Activated T-cell treated with anti-CD3 and anti-CD28 coated beads for 24 hours (primary cell): ENCODE results near the gene CDK5RAP2.
"Not testable (repeated sequence)": the region's sequence is repeated elsewhere in the genome, so short reads cannot be mapped to it uniquely, and the experiment has no call there.

ENCODE experiments used
- DNase-seq: peaks from one replicate; pipeline ENCODE4 v3.0.0-alpha.2; 2020; ENCODE audit warnings: low read depth

The CDK5RAP2 gene

GRCh38 chr9:120587328-120587727, 7.4 kb upstream of the CDK5RAP2 start:
- no peak for DNase-seq

DNA sequence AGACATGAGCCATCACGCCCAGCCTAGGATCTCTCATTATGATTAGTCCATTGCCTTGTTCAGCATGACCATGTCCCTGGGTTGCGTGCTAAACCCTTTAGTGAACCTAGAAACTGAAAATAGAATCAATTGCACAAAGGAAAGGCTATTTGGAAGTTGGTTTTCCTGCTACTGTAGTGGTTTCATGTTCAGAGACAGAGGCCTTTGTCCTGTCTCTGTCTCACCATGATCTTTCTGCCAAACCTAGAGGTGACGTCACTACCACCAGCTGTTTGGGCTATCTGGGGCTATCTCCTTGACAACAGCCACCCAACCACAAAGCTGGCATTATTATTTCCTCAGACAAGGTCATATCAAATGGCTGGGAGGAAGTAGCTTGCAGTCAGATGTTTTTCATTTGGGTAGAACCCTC, 4.0 kb upstream of the CDK5RAP2 start:
- DNase-seq, result peak; percentile 4

DNA sequence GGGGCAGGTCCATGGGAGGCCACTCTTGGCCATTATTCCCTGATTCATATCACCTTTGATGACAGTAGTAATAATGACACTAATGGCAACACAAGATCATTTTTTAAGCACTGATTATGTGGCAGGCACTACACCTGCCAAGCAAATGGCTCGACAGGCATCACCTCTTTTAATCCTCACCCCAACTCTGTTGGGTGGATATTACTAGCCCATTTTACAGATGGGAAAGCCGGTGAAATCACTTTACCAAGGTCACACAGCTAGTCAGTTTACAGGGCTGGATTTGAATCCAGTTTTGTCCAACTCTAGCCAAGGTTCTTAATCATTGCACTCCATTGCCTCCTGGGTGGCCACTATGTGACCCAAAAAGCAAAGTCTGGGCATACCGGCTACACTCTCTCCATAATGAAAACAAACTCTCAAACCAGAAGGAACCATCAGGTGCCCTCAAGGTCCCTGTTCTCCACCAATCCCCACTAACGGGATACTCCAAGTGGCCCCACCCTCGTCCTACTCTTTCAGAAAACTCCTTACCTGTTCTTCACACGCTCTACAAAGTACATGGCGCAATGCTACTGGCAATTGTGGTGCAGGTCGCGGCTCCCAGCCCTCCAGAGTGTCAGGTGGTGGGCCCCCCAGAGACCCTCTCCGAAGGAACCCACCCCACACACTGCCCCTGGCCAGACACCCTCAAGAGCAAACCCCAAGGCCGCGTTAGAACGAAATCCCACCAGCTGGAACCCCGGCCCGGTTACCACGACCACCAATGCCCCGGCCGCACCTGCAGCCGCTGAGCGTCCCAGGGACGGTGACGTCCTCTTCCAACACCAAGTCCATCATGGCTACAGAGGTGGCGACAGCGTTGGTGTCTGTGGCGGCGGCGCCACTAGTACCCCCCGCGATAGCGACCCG, 572 bp downstream of the CDK5RAP2 start:
- DNase-seq, result no peak

GRCh38 chr9:120574473-120574872, 5.5 kb downstream of the CDK5RAP2 start:
- no peak for DNase-seq

GRCh38 chr9:120572472-120572871, 7.5 kb downstream of the CDK5RAP2 start:
- no peak for DNase-seq

- no peak for DNase-seq
These were observed 8.3 kb downstream of the CDK5RAP2 start for GRCh38 chr9:120571443-120572257.

GRCh38 chr9:120570296-120570695, 9.7 kb downstream of the CDK5RAP2 start:
- DNase-seq, result no peak

- no peak for DNase-seq
These were observed 10.4 kb downstream of the CDK5RAP2 start for GRCh38 chr9:120569556-120569955.

GRCh38 chr9:120568816-120569215, 11.2 kb downstream of the CDK5RAP2 start:
- no peak for DNase-seq

DNA sequence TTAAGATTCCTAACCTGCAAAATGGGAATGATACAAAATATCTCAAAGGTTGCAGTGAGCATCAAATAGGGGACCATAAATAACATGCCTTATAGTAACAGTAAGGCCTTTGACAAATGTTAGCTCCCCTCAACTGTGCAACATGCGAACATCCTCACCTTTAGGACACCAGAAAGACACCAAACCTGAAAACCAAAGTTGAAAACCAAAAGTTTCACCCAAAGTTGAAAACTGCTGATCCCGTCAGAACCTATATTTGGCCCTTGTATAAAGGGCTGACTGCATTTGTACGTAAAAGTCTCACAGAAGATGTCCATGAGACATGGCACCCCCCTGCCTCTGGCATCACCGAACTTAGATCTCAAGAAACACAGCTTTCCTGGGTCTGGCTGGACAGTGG, 12.1 kb downstream of the CDK5RAP2 start:
- DNase-seq, result no peak

- no peak for DNase-seq
These were observed 12.9 kb downstream of the CDK5RAP2 start for GRCh38 chr9:120567081-120567480.

- DNase-seq, result no peak
These were observed 15.4 kb downstream of the CDK5RAP2 start for GRCh38 chr9:120564589-120564988.

DNA sequence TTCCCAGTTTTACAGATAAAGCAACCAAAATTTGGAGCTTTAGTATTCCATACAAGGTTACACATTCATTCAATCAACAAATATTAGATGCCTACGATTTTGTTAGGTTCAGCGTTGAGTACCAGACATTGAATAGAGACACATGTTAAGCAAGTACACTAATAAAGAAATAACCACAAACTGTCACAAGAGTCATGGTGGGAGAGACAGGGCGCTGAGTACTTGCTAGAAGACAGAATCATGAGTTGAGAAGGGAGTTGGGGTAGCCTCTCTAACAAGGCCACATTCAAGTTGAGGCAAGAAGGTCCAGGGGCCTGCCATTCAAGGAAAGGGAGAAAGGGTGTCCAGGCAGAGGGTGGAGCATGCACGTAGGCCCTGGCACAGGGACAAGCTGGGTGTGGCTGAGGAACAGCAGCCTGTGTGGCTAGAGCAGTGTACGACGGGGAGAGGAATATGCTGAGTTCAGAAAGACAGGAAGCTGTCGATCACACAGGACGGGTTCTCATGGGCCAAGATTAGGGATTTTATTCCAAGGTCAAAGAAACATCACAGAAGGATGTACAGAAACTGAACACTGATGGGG, 17.0 kb downstream of the CDK5RAP2 start:
- DNase-seq, result no peak

GRCh38 chr9:120561709-120562108, 18.3 kb downstream of the CDK5RAP2 start:
- DNase-seq, result no peak

- DNase-seq, result no peak
These were observed 20.4 kb downstream of the CDK5RAP2 start for GRCh38 chr9:120559546-120559945.

DNA sequence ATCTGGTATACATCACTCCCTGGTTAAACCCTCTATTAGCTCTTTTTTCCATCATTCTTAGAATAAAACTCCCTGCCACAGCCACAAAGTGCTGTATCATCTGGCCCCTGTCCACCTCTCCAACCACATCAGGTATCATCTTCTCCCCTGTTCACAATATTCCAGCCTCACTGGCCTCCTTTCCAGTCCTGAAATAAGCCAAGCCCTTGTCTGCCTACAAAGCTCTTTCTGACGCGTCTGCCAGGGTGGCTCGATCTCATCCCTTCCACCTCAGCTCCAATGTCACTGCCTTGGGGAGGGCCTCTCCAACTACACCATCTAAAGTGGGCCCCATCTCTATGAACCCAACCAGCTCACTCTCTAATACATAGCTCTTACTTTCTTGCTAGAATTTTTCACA, 21.5 kb downstream of the CDK5RAP2 start:
- DNase-seq, result no peak

DNA sequence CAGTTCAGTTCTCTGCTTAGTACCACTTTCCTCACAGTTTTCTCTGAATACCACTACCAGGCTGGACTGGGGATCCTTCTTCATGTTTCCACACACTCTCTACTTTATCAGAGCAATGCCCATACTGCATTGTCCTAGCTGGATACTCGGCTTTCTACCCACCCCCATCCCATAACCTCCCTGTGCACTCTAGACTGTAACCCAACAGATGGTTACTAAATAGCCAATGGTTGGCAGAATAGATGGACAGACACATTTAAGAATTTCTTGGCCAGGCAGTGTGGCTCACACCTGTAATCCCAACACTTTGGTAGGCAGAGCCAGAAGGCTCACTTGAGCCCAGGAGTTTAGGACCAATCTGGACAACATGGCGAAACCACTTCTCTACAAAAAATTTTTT, 22.8 kb downstream of the CDK5RAP2 start:
- DNase-seq, result no peak

GRCh38 chr9:120556775-120557174, 23.2 kb downstream of the CDK5RAP2 start:
- DNase-seq, result no peak

- DNase-seq, result no peak
These were observed 24.1 kb downstream of the CDK5RAP2 start for GRCh38 chr9:120555839-120556238.

- DNase-seq, result not testable (repeated sequence)
These were observed 27.7 kb downstream of the CDK5RAP2 start for GRCh38 chr9:120552210-120552704.

DNA sequence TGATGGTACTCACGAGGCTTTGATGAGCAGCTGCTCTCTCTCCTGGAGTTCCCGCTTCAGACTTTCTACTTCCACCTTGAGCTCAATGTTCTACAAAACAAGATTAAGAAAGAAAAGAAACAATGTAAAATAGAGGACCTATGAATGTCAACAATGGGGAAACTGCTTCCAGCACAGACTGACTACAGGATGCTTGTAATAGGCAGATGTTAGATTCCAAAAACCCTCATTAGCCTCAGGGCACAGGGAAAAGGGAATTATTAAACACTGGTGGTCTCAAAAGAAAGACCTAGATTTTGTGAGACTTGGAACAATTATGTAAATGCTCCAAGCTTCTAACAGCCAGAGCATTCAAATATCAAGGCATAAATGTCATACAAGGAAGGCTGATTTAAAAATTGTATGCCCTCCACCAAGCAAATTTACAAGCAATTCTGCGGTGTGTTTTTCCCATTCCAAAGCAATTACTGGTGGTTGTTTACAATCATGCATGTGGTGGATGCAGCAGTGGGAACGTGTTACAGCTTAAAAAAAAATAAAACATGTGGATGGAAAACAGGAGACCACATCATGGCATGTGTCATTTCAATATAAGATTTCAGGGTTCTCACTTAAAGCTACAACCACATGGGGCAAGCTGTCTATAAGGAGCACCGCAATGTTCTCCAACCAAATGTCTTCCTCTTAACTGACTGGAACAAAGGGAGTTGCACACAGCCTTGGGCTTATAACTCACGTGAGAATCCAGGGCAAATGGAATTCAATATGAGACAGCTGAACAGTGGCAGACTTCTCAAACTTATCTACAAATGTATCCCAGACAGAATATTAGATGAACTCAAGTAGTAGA, 34.0 kb downstream of the CDK5RAP2 start:
- DNase-seq, result no peak

- DNase-seq, result no peak
These were observed 35.5 kb downstream of the CDK5RAP2 start for GRCh38 chr9:120544441-120544840.
